Measurements from ENCODE around the gene CST6.
"Not testable (repeated sequence)": the region's sequence is repeated elsewhere in the genome, so short reads cannot be mapped to it uniquely, and the experiment has no call there.

Gene CST6

DNA sequence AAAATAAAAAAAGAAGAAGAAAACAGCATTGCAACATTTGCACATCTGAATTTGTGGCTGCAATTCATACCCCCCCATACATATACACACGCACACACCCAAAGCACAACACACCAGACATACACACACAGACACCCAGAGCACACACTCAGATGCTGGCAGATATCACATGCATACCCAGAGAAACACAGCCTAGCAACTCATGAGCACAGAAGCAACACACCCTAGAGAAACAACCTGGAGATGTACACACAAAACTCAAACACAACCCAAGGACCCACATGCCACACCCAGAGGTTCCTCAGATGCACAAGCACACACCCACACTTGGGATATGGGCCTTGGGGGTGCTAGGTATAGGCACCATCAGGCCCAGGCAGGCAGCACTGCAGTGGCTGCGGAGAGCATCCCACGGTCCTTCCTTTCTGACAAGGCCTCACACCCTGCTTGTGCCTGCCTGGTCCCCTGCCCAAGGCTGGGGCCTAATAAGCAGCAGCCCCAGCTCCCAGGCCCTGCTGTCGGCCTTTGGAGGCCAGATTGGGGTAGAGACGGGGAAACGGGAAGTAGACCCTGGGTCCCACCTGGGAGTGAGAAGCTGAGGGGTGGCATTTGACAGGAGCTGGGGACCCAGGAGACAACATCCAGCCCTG, 3.1 kb downstream of the CST6 start:
- DNase-seq (ENCODE audit: low read depth in 1 of 2, low spot score in 1 of 2): no peak

DNA sequence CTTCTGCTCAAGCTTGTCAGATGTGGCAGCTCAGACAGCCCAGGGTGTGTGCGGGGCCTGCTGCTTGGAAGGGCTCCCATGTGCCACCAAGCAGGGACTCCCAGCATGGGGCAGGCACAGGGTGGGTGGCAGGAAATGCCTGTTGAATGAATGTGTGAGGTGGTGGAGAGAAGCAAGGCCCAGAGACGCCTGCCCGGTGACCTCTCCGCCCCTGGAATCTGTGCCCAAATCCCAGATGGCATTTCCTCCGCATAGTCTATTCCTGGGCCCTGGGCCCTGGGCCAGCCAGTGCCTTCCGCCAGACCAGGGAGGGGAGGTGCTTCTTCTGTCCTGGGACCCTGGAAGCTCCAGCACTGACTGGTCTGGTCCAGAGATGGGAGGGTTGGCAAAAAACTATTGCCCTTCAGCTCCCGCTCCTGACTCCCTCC, 3.7 kb downstream of the CST6 start:
- DNase-seq (ENCODE audit: low read depth in 1 of 2, low spot score in 1 of 2): no peak

DNA sequence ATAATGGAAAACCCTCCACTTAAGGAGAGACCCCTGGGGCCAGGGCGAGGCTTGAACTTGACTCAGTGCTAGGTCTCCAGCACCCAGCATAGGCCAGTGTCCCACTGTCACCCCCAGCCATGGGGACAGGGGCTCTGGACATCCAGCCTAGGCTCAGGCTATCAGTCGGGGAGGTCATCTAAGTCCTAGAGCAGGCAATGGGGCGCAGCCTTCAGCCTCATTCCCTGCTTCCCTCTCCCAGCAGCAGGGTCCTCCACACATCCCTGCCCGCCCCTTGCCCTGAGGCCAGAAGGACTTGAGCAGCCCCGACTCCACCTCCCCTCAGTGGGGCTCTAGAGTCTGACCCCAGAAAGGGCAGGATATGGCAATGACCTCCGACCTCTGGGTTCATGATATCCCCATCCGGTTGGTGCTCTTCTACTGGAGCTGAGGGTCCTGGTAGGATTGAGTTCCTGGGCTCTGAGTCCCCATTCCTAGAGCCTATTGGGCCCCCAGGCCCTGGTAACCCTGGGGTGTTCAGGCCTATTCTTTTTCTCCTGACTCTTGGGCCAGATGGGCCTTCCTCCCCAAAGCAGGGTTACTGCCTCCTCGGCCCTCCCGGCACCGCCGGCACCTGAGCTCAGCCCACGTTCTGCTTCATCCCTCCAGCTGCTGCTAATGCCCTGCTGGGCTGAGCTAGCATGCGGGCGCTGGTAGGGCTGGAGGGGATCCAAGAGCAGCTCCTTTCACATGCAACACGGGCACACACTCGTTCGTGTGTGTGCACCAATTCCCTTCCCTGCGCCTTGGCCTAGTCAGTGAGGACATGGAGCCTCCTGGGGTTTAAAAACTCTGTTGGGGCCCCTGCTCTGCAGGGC, 4.4 kb downstream of the CST6 start:
- DNase-seq (ENCODE audit: low read depth in 1 of 2, low spot score in 1 of 2): no peak

DNA sequence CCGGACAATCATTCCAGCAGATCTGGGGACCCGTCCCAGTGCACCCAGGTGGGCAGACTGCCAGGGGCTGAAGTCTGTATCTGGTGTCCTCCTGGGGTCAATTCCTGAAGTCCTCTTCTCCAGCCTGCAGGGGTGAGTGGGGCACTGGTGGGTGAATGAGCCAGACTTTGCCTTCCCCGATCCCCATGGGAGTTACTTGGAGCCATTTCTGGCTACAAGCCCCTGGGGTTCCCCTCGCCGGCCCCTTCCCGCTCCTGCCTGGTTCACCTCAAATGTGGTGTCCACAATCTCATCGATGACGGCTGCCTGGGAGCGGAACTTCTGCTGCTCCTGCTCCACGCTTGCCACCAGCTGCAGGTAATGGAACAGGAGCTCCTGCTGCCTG, 5.0 kb downstream of the CST6 start:
- no peak for DNase-seq (ENCODE audit: low read depth in 1 of 2, low spot score in 1 of 2)

DNA sequence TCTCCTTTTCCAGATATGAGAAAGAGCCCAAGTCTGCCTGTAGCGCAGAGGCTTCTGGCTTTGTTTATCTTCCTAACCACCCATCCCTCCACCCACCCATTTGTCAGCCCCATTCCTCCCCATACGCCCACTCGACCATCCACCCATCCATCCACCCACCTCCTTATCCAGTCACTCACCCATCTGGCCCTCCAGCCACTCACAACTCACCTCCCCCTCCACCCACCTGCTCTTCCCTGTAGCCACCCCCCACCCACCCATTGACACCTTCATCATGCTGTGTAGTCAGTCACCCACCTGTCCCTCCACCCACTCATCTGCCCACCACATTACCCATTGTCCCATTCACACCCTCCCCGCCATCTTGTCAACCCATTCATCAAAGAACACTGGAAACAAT, 5.5 kb downstream of the CST6 start:
- no peak for DNase-seq (ENCODE audit: low read depth in 1 of 2, low spot score in 1 of 2)

DNA sequence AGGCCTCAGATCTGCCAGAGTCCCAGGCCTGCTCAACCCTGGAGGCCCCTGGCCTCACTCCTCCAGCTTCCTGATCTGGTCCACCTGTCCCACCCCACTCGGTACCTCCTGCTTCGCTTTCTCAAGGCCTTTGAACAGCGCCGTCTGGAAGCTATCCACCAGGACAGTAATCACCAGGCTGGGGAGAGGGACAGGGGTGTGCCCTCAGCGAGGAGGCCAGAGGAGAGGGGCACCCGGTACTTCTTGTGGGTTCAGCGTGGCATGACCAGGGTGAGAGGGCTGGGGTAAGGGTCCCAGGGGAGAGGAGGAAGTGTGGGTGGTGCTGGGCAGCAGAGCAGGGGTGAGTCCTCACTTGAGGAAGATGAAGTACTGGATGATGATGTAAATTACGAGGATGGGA, 8.4 kb downstream of the CST6 start:
- no peak for DNase-seq (ENCODE audit: low read depth in 1 of 2, low spot score in 1 of 2)

DNA sequence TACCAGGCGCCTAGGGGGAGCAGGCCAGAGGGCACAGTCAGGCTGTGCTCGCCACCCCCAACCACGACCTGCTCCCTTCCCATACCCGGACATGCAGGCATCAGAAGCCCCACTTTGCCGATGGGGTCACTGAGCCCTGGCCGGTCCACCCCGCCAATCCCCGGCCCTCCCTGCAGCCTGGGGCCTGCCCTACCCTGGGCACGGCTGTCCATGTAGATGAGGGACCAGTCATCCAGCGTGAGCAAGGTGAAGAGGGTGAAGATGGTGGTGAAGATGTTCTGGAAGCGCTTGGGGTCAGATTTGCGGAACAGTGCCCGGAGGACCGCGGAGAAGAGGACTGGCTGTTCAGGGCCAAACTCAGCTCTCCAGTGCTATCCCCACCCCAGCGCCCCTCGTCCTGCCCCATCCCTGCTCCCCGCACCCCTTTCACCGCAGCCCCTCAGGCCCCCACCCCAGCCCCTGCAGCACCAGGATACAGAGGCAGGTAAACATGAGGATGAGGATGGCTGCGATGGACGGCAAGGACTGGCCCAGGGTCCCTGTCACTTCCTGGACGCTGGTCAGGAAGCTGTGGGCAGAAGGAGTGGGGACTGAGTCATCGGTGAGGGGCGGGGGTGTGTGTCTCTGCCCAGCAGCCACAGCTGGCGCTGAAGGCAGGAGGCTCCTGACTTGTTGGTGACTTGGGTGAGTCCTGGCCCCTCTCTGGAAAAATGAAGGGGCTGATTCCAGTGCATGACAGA, 9.0 kb downstream of the CST6 start:
- no peak for DNase-seq (ENCODE audit: low read depth in 1 of 2, low spot score in 1 of 2)

DNA sequence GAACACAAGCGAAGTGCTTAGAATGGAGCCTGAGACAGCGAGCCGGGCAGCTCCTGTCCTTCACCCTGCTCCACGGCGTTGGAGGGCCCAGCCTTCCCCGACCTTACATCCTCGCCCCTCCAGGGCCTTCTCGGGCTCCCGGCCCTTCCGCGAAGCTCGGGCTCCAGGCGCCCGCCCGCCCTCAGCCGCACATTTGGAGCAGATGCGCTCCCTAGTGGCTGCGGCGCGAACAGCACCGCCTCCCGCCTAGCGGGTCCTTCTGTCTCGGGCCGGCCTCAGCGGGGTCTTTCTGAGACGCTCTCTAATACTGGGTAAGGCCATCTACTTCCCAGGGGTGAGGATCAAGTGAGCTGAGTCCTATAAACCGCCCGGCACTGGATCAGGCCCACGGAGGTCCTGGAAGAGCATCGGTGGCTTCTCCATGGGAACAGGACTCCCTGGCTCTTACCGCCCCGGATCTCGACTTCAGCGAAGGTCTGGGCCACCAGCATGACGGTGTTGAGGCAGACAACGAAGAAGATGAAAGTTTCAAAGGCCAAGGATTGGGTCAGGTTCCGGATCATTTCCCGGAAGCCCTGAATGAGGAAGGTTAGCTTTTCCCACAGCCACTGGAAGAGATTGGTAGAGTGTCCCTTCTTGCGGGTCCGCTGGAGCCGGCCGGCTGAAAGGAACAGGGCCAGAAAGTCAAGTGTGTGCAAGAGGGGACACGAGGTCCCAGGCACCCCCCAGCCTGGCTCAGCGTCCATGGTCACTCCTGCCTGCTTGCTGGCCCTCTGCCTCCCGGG, 10.8 kb downstream of the CST6 start:
- peak; percentile 61 to 68 for DNase-seq (ENCODE audit: low read depth in 1 of 2, low spot score in 1 of 2)

DNA sequence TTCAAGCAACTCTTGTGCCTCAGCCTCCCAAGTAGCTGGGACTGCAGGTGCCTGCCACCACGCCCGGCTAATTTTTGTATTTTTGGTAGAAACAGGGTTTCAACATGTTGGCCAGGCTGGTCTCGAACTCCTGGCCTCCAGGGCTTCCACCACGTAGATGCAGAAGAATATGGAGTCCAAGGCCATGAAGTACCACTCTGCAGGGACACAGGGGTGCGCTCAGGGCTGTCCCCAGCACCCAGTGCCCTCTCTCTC, 11.3 kb downstream of the CST6 start:
- not testable (repeated sequence) for DNase-seq (ENCODE audit: low read depth in 1 of 2, low spot score in 1 of 2)

DNA sequence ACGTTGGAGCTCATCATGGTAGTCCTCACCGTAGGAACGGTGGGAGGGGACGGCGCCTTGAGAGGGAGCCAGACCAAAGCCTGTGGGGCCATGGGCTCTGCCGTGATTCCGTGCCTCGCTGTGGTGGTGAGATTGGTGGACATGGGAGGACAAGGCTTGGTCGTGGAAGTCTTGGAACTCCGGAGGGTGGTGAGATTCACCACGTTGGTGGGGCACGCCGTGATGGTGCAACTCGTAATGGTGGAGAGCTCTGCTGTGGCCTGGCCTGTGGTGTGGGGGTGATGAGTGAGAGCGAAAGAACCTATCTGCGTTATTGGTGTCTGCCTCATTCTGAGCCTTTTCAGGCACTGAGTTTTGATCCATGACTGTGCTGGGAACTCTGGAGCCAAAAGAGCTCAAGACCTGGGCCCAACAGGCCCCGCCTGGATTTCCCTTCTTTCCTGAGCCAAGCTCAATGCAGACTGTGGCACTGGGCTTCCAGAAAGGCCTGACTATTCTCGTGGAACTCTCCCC, 14.3 kb downstream of the CST6 start, which contains the start of gene CATSPER1:
Gene CATSPER1 (minus strand): TSS at position 463 of the 513 bp plus-strand sequence. CDS start 100 bp downstream, at position 363.
- DNase-seq (ENCODE audit: low read depth in 1 of 2, low spot score in 1 of 2): no peak

DNA sequence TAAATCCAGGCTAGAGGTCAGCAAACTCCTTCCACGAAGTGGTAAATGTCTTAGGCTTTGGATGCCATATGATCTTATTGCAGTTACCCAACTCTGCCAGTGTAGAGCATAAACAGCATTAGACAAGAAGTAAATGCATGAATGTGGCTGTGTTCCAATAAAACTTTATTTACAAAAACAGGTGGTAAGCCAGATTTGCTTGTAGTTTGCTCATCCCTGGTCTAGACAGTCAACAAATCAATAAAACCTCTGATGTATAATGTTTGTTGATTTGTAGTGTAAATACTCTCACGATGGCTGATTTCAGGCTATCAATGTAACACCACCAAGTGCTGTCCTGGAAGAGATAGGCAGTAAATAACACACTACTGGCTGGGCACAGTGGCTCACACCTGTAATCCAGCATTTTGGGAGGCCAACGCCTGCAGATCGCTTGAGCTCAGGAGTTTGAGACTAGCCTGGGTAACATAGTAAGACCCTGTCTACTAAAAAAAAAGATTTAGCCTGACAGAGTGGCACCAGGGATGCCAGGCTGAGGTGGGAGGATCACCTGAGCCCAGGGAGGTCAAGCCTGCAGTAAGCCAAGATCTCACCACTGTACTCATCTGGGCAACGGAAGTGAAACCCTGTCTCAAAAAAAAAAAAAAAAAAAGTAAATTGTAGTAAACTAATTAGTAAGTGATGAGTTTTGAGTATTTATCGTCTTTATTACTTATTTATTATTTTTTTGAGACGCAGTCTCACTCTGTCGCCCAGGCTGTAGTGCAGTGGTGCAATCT, 21.3 kb downstream of the CST6 start:
- no peak for DNase-seq (ENCODE audit: low read depth in 1 of 2, low spot score in 1 of 2)

DNA sequence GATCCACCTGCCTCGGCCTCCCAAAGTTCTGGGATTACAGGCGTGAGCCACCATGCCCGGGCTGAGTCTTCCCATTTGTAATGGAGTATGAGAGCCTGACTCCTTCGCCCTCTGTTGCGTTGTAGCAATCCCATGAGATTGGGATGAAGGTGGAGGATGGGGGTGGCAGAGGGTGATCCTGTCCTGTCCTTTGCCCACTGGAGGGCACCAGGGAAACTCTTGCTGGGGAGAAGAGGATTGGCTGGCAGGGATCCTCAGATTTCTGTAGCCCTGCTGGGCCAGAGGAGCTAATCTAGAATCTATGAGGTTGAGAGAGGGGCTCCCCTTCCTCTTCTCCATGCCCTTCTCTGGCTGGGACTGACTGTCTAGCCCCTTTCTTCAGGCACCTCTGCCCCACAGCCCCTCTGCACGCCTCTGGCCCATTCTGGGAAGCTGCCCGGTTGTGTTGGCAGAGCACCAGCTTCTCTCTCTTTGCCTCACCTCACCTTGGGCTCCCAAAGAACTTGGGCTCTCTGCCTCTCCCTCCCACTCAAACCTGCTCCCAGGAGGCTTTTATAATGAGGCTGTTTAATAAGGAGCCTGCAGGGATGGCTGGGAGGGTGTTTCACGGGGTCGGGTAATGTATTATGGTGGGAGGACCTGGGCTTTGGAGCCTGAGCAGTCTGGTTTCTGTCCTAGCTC, 24.0 kb downstream of the CST6 start:
- DNase-seq (ENCODE audit: low read depth in 1 of 2, low spot score in 1 of 2): no peak

DNA sequence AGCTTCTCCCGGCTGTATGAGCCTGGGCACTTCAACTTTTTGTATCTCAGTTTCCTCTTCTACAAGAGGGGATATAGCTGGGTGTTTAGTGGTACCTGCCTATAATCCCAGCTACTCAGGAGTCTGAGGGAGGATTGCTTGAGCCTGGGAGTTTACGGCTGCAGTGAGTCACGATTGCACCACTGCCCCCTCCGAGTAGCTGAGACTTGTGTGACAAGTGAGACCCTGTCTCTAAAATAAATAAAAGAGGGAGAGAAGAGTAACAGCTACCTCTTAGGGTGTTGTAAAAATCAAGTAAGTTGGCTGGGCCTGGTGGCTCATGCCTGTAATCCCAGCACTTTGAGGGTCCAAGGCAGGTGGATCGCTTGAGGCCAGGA, 24.5 kb downstream of the CST6 start:
- DNase-seq (ENCODE audit: low read depth in 1 of 2, low spot score in 1 of 2): no peak

DNA sequence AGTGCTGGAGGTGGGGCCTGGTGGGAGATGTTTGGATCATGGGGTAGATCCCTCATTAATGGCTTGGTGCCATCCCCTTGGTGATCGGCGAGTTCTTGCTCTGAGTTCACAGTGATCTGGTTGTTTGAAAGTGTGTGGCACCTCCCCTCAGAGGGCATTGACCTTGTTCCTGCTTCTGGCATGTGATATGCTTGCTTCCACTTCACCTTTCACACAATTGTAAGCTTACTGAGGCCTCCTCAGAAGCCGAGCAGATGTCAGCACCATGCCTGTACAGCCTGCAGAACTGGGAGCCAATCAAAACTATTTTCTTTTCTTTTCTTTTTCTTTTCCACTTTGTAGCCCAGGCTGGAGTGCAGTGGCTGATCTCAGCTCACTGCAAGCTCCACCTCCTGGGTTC, 25.5 kb downstream of the CST6 start:
- no peak for DNase-seq (ENCODE audit: low read depth in 1 of 2, low spot score in 1 of 2)

DNA sequence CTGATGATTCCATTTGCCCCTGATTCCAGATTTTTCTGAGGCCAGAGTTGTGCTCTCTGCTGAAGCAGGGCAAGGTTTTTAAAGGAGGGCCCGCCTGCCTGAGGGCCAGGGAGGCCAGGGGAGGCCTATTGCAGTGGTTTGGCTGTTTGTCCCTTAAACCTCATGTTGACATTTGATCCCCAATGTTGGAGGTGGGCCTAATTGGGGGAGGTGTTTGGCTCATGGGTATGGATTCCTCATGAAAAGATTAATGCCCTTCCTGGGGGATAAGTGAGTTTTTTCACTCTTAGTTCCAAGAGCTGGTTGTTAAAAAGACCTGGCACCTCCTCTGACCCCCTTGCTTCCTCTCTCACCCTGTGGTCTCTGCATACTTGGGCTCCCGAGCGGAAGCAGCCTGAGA, 28.0 kb downstream of the CST6 start:
- no peak for DNase-seq (ENCODE audit: low read depth in 1 of 2, low spot score in 1 of 2)

DNA sequence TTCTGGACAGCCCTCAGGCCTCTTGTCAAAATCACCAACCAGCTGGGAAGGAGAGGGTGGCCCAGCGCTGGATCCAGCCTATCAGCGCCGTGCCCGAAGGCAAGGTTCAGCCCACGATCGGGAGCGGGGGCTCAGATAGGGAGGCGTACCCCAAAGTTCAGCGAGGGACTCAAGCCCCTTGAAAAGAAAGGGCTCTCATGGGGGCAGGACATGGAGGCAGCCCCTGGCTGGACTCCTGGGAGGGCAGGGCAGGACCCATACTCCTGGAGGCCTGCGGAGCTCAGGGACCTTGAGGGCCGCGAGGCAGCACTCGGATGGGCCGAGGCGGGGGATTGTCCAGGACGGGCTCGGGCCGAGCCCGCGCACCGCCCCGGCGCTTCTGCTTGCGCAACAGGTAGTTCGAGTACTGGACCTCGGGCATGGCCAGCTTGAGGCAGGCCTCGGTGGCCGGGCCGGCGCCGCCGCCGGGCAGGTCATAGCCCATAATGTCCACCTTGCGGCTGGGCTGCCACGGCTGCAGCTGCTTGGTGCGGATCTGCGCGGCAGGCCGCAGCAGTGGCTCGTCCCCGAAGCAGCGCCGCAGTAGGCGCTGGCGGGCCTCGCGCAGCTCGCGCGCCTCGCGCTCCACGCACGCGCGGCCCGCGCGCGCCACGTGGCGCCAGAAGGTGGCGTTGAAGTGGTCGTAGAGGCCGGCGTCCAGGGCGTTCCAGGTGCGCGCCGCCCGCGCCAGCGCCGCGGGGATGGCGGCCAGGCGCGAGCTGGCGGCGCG, 30.6 kb downstream of the CST6 start:
- DNase-seq (ENCODE audit: low read depth in 1 of 2, low spot score in 1 of 2): no peak

DNA sequence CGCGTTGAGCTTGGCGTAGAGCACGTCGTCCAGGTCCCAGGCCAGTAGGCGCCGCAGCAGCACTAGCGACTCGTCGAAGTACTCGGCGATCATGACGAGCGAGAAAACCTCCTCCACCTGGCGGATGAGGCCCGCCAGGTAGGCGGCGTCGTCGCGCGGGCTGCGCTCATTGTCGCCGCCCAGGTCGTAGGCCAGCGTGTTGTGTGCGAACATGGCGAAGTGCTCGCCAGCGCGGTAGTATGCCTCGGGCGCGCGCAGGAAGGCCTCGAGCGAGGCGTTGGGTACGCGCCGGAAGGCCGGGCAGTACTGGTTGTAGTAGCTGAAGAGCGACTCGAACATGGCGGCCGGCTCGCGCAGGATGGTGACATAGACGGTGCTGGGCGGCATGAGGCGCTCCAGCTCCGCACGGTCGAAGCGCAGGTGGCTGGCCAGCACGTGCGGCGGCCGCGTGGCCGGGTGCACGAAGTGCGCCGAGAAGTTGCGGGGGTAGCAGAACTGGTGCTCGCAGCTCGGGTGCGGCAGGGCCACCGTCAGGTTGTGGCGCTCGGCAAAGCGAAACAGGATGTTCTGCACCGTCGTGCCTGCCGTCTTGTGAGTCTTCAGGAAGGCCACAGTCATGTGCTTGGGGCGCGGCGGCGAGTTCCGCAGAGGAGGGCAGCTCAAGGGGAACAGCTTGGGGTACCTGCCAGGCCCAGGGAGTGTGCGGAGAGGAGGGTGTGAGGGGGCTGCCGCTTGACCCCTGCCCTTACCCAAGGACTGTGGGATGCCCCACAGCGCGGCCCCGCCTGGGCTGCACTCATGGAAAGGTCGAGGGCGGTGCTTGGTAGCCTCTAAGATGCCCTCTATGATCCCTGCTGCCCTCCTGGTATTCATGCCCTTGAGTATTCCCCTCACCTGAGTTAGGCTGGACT, 31.4 kb downstream of the CST6 start:
- no peak for DNase-seq (ENCODE audit: low read depth in 1 of 2, low spot score in 1 of 2)

DNA sequence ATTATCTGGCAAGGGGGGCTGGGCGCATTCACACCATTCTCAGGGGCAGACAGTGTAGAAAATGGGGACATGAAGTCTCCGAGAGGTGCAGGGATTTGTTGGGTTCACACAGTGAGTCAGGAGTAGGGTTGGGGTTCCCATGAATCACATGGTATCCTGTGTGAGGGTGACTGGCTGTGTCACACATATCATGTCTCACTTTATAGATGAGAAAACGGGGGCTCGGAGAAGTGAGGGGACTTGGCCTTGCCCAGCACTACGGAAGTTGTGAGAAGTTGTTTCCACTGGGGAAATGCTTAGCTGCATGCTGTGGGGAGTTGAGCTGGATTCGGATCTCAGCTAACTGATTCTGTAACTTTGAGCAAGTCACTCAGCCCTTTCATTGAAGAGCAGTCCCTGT, 32.9 kb downstream of the CST6 start:
- DNase-seq (ENCODE audit: low read depth in 1 of 2, low spot score in 1 of 2): no peak

Data from activated T-helper 1 cell treated with anti-CD3 and anti-CD28 coated beads, Interleukin-2, amount 50 U/mL, for 16 hours (primary cell).